ENCODE measurements around the gene LYPD3.

GRCh38 chr19:43465468-43466120 lies at the start of gene LYPD3:
- TF ChIP-seq CTCF (IDR thresholded peaks at IDR 0.05; ENCODE audit: poor library complexity): no peak
- no peak for TF ChIP-seq EZH2phosphoT487 (IDR thresholded peaks at IDR 0.05; ENCODE audit: low read depth, severe bottlenecking, unreplicated experiment)

All from hepatocyte (in vitro differentiated cells).